ENCODE results near the gene ABCB6.

Gene ABCB6

DNA sequence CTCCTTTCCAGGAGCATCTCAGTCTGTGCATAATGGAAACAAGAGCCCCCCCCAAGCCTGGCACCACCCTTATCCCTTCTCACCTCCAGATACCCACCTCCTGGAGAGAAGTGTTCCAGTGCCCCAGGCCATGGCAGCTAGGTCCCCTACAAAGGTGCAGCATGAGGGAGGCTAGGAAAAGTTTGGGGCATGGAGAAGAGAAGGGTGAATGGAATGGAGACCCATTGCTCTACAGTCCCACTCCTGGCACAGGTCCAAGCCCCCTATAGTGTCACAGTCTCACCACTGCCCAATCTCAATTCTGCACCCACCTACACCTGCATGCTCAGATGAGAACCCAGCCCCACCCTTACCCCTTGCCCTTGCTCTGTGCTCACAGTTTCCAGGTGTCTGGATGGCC lies 49.8 kb downstream of the ABCB6 start:
- no peak for DNase-seq (ENCODE audit: low read depth, low spot score)

DNA sequence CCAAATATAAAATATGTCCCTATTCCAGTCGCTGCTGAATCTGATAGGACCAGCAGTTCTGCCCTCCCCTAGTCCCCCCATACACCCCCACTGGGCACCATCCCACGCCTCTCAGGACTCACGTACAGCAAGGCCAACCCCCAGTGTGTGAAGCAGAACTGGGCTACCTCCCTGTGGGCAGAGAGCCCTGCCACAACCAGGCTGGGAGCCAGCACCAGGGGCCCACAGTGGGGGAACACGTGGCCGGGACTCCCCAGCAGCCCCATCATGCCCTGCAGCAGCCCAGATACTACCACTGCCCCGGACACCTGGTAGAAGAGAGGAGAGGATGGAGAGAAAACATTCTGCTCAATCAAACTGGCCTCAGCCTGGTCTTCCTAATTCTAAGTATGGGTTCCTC lies 50.2 kb downstream of the ABCB6 start:
- DNase-seq (ENCODE audit: low read depth, low spot score) = no peak

DNA sequence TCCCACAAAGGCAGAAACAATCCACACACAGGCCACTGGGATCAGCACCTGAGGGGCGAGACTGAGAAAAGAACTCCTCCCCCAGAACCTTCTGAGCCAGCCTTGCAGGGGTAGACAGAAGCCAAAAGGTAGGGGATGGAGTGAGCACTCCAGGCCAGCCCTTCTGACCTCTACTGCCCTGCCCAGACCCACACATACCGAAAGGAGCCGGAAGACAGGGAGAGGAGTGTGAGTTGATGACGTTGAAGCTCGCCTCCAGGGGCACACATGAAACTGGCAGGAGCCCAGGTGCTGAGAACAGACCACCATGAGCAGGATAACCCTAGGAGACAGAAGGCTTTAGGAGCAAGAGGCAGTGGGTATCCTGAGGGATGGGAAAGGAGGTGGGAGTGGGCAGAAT lies 50.8 kb downstream of the ABCB6 start:
- DNase-seq (ENCODE audit: low read depth, low spot score) = no peak

DNA sequence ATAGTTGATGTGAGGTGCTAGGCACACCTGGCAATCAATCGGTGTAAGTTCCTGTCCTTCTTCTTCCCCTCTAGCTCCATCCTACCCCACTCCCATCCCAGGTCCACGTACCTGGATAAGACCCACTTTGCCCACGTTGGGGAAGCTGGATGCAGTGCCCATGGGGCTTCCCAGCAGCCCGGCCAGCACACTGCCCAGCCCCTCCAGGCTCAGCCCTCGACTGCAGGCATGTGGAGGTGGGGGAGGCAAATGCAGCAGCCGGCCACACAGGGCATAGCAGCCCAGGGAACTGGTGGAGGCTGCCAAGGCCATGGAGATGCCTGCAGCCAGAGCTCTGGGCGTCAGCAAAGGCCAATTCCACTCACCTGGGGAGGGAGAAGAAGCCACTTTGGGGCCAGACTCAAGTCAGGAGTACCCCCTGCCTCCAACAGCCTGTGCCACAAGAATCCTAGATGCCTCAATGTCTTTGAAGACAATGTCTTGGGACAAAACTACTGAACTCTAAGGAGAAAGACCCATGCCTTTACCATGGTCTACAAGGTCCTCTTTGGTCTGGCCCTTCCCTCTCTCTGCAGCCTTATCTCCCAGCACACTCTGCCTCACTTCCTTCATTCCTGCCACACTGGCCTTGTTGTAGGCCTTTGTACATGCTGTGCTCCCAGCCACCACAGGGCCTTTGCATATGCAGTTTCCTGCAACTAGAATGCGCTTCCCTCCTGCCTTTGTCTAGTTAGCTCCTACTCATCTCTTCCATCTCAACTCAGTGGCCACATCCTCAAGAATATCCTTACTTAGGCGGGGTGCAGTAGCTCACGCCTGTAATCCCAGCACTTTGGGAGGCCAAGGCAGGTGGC lies 53.5 kb downstream of the ABCB6 start:
- DNase-seq (ENCODE audit: low read depth, low spot score) = no peak

DNA sequence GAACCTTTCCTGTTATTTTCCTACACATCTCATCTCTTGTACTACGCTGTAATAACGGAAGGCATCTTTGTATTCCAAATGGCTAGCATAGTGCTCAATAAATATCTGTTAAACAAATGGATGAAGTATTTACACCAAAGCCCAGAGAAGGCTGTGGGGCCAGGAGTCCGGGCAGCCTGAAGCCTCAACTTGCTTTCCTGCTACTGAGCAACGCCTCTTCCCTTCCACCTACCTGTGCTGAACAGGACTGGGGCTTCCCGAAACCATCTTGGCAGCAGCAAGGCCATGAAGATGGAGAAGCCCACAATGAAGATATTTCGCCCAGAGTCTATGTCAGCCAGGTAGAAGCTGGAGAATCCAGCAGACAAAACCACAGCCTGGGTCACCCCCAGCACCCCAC lies 55.6 kb downstream of the ABCB6 start:
- DNase-seq (ENCODE audit: low read depth, low spot score) = no peak

DNA sequence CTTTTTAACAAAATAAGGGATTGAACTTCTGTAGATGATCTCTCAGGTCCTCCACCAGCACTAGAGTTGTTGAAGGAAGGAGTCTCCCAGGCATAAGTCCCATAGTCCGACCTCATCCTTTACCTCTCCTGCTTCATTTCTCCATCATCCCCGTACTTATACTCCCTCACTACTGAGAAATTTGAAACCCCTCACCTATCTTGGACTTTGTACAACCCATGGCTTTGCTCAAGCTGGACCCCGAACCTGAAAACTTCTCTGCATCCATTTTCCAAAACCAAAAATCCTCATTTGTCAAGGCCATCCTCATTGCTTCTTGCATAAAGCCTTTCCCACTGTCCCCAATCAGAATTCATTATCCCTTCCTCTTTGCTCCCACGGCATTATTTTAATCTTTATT lies 57.7 kb downstream of the ABCB6 start:
- DNase-seq (ENCODE audit: low read depth, low spot score) = no peak

DNA sequence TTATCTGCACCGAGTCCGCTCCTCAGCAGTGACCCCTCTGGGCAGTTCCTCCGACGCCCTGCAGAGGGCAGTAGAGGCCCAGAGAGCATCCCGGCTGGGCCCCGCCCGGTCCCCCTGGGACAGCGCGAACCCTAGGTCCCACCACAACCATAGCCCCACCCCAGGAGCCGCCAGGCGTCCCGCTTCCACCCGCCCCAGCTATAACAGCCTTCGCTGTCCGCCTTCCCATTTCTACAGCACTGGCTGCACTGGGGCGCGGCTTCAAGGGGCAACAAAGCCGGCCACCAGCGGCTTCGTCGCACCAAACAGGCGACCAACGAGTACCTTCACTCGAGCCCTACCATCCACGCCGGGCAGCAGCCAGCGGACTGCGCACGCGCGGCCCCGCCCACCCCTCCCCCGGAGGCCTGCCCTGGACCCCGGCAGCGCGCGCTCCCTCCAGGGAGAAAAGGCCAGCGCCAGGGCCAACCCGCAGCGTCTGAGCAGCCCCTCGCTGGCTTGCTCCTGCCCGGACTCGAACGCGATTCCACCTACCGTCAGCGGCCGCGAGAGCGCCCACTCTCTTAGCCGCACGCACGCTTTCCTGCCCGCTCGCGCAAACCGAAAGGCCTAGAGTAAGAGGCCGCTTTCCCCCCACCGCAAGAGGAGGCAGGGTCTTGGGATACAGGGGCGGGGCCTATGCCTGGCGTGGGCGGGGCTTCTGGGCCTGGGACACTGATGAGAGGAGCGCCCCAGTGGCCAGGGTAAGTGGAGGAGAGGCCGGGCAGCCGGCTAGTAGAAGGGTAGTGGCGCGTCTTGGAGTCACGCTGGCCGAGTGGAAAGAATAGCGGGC lies 58.4 kb downstream of the ABCB6 start, which contains the start of gene NHEJ1:
Gene NHEJ1, minus strand, starts transcription at position 630 of the 832 bp plus-strand sequence. CDS start 2,453 bp downstream, outside the sequence.
- DNase-seq (ENCODE audit: low read depth, low spot score) = peak; percentile 81
